GM18498 (cell line): ENCODE data around the gene LHFPL6.

Source experiments
- ATAC-seq: cut with Tn5 transposase; IDR thresholded peaks from one replicate; pipeline ENCODE4 v1.9.1; 2021; ENCODE audit warnings: mild to moderate bottlenecking, moderate library complexity; ENCODE audit not compliant: unreplicated experiment

LHFPL6 gene

GRCh38 chr13:39481491-39481890 is 121.5 kb downstream of the LHFPL6 start:
- no peak for ATAC-seq

- ATAC-seq = no peak
These were observed 128.4 kb downstream of the LHFPL6 start for GRCh38 chr13:39474600-39474999.

DNA sequence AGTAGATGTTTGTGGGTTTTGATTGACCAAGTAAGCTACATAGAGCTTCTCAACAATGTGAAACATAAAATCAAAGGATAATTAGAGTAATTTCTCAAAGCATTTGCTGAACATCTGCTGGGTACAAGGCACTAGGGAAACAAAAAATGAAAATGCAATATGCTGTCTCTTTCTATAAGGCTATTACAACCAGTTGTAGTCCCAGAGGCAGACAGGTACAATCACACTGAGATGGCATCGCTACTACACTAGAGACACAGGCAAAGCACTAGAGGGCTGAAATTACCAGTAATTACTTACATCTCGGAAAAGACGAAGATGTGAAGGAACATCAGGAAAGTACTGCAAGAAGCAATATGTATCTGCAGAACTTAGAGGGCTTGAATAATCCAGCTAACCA is 133.3 kb downstream of the LHFPL6 start:
- no peak for ATAC-seq

- ATAC-seq = no peak
These were observed 134.7 kb downstream of the LHFPL6 start for GRCh38 chr13:39468306-39468705.

- no peak for ATAC-seq
These were observed 139.4 kb downstream of the LHFPL6 start for GRCh38 chr13:39463611-39464010.

GRCh38 chr13:39462906-39463305 is 140.1 kb downstream of the LHFPL6 start:
- ATAC-seq = no peak

- no peak for ATAC-seq
These were observed 140.6 kb downstream of the LHFPL6 start for GRCh38 chr13:39462428-39462827.

GRCh38 chr13:39461685-39462266 is 141.2 kb downstream of the LHFPL6 start:
- ATAC-seq = no peak

DNA sequence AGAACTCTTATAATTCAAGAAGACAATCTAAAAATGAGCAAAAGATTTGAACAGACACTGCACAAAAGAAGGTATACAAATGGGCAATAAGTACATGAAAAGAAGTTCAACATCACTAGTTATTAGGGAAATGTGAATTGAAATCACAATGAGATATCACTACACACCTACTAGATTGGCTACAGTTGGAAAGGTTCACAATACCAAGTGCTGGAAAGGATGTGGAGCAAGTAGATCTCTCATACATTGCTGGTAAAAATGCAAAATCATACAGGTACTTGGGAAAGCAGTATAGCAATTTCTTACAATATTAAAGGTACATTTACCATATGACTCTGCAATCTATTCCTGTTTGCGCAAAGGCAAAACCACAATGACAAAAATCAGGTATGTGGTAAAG is 145.7 kb downstream of the LHFPL6 start:
- ATAC-seq = no peak

GRCh38 chr13:39455521-39456175 is 147.3 kb downstream of the LHFPL6 start:
- no peak for ATAC-seq

- no peak for ATAC-seq
These were observed 150.2 kb downstream of the LHFPL6 start for GRCh38 chr13:39452834-39453233.

- no peak for ATAC-seq
These were observed 150.6 kb downstream of the LHFPL6 start for GRCh38 chr13:39452417-39452816.

- peak; percentile 59 for ATAC-seq
These were observed 151.1 kb downstream of the LHFPL6 start for GRCh38 chr13:39451860-39452301.

DNA sequence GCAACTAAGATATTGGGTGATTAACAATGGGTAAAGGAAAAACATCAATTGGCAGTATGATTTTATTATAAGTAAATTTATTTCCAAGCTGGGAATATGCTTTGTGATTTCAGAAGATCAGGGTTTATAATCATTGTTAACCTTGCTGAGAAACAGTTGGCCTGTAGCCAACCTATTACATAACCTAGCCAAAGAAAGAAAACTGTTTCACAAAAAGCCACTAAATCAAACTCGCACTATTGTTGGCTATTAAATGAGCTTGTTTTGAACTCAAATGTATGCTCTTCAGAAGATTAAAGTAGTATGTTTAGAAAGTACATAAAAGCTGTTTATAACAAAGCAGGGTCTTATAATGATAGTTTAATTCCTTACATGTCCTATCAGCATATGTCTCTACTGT is 151.7 kb downstream of the LHFPL6 start:
- ATAC-seq = no peak

- no peak for ATAC-seq
These were observed 152.8 kb downstream of the LHFPL6 start for GRCh38 chr13:39450176-39450575.

- no peak for ATAC-seq
These were observed 154.2 kb downstream of the LHFPL6 start for GRCh38 chr13:39448834-39449233.

DNA sequence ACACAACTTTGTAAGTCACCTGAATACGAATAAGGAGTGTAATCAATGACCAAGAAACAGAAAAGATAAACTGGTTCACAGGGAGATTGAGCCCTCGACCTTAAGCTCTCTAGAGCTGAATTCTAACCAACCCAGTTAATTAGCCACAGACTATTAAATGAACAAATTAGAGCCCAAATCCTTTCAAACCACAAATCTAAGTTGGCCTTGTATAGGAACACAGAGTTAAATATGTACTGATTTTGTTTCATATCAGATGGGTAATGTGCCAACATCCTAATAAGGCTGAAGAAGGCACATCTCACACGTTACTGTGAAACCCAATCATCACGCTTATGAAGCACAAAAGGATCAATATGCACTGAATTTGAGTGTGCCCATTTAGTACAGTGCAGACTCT is 156.1 kb downstream of the LHFPL6 start:
- ATAC-seq = no peak

DNA sequence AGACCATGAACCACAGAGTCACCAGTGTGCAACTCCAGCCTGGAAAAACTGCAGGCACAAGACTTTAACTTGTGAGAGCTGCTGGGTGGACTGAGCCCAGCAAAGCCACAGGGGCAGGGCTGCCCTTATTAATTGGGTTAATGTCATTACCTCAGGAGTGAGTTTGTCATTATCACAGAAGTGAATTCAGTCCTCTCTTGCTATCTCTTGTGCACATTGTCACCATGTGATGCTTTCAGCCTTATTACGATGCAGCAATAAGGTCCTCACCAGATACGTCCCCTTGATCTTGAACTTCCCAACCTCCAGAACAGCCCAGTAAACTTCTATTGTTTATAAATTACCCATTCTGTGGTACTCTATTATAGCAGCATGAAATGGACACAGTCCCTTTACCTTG is 158.1 kb downstream of the LHFPL6 start:
- no peak for ATAC-seq

DNA sequence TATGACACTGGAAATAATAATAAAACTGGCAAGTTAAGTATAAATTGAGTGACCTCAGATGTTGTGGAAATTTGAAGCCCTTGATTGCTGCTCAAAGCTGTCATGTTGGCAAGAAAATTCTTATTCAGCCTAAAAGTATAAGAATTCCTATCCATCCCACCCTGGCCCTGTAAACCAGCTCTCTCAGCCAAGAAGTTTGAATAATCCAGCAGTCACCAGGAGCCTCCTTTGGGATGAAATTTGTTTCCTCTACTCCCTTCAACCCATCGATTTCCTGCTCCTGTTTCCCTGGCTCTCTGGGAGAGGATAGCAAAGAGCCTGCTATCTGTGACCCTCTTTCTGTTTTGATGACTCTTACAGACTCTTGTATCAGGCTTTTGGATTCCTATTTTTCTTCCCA is 169.3 kb downstream of the LHFPL6 start:
- ATAC-seq = no peak

GRCh38 chr13:39432196-39432595 is 170.8 kb downstream of the LHFPL6 start:
- no peak for ATAC-seq

DNA sequence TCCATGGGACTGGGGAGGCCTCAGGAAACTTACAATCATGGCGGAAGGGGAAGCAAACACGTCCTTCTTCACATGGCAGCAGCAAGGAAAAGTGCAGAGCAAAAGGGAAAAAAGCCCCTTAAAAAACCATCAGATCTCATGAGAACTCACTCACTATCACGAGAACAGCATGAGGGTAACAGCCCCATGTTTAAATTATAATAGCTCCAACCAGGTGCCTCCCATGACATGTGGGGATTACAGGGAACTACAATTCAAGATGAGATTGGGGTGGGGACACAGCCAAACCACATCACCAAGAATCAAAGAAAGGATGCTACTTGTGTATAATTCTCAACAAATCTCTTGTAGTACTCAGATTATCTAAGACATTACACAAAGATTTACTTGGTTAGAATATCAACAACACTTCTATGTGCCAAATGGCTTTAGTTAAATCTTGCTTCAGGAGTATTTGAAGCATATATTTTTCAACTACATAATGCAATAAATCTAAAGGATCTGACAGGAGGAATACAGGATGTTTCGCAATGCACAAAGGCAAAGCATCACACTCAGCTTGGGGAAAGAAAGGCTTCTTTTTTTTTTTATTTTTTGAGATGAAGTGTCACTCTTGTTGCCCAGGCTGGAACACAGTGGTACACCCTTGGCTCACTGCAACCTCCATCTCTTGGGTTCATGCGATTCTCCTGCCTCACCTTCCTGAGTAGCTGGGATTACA is 180.0 kb downstream of the LHFPL6 start:
- no peak for ATAC-seq

DNA sequence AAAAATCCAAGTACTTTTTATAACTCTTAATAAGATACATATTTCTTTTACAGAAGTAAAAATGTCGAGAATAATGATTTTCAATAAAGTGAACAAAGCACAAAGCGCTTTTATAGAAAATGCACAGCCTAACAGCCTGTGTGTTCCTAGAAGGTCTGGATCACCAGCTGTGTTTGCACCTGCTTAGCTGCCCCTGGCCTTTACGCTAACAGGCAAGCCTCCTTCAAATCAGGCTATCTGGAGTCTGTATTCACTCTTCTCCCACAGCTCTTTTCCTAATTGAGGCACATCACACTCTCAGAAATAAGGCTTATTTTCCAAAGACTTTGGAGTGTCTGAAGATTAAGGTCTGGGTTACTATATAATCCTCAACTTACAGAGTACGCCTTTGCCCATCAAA is 183.1 kb downstream of the LHFPL6 start:
- ATAC-seq = no peak
